CD14-positive monocyte (primary cell): Measurements from ENCODE around the gene SHISA6. TPM values are rescaled to one million over a fixed set of nuclear protein-coding genes. Genes with fewer than 3 reads are reported as not detected.

ENCODE experiments used
- DNase-seq, 3 donors: peaks; one replicate each; pipeline ENCODE4 v3.0.0-alpha.2; 2011 to 2022
- H2AFZ ChIP-seq: 2 replicates; pipeline ENCODE4 v1.6.0; 2012; ENCODE audit warnings: mild to moderate bottlenecking, low read depth, low read length, inconsistent platforms; ENCODE audit not compliant: insufficient read depth, poor library complexity, severe bottlenecking
- H3K27ac ChIP-seq, 2 donors: 1 replicate in 1 of 2; 2 replicates in 1 of 2; pipeline ENCODE4 v1.5.1; 2012 to 2013; ENCODE audit warnings: low read length in 2 of 2, control low read depth in 1 of 2, inconsistent platforms in 1 of 2, low read depth in 1 of 2, mild to moderate bottlenecking in 1 of 2
- H3K27me3 ChIP-seq, 2 donors: one replicate each; pipeline versions ENCODE4 v1.6.0 to v1.6.1; 2011 to 2013; ENCODE audit warnings: low read length in 2 of 2; ENCODE audit not compliant: control insufficient read depth in 2 of 2, insufficient read depth in 2 of 2
- H3K36me3 ChIP-seq, 2 donors: replicated peaks in 1 of 2; 1 replicate in 1 of 2; 2 replicates in 1 of 2; pipeline versions ENCODE4 v1.5.1 to v1.6.1; 2012 to 2013; ENCODE audit warnings: low read length in 2 of 2, control low read depth in 1 of 2, inconsistent platforms in 1 of 2, mild to moderate bottlenecking in 1 of 2; ENCODE audit not compliant: insufficient read depth in 2 of 2, control insufficient read depth in 1 of 2
- H3K4me1 ChIP-seq, 2 donors: 1 replicate in 1 of 2; 2 replicates in 1 of 2; pipeline versions ENCODE4 v1.5.1 to v1.6.1; 2012 to 2013; ENCODE audit warnings: low read length in 2 of 2, control low read depth in 1 of 2, inconsistent platforms in 1 of 2, mild to moderate bottlenecking in 1 of 2, moderate library complexity in 1 of 2; ENCODE audit not compliant: insufficient read depth in 2 of 2, control insufficient read depth in 1 of 2
- H3K4me2 ChIP-seq: replicated peaks from 2 replicates; pipeline ENCODE3; 2012; ENCODE audit warnings: low read length, moderate library complexity, mild to moderate bottlenecking; ENCODE audit not compliant: poor library complexity, severe bottlenecking; ENCODE audit errors: extremely low read depth
- H3K4me3 ChIP-seq, 3 experiments: fragments of 200-600 bp in 1 of 3; sonication (generic) in 1 of 3; replicated peaks in 1 of 3; 1 replicate in 2 of 3; 2 replicates in 1 of 3; pipeline ENCODE4 v1.5.1; 2011 to 2013; ENCODE audit warnings: low read length in 3 of 3, mild to moderate bottlenecking in 3 of 3, control low read depth in 2 of 3, low read depth in 2 of 3, inconsistent platforms in 1 of 3, moderate library complexity in 1 of 3
- H3K79me2 ChIP-seq: 2 replicates; pipeline ENCODE4 v1.6.0; 2012; ENCODE audit warnings: mild to moderate bottlenecking, control low read depth, inconsistent platforms, low read length, moderate library complexity; ENCODE audit not compliant: insufficient read depth
- H3K9ac ChIP-seq: 2 replicates; pipeline ENCODE4 v1.6.0; 2017; ENCODE audit warnings: low read length, mild to moderate bottlenecking; ENCODE audit not compliant: insufficient read depth, poor library complexity, severe bottlenecking
- H3K9me3 ChIP-seq, 2 donors: replicated peaks in 1 of 2; 1 replicate in 1 of 2; 2 replicates in 1 of 2; pipeline versions ENCODE4 v1.5.1 to v1.6.1; 2012 to 2013; ENCODE audit warnings: low read length in 2 of 2, control low read depth in 1 of 2; ENCODE audit not compliant: control insufficient read depth in 1 of 2, insufficient read depth in 1 of 2
- H4K20me1 ChIP-seq: 2 replicates; pipeline ENCODE4 v1.6.0; 2012; ENCODE audit warnings: mild to moderate bottlenecking, low read length, control low read depth, moderate library complexity; ENCODE audit not compliant: insufficient read depth
- H3K27ac Mint-ChIP-seq, 7 donors: one replicate each; pipeline ENCODE4 v1.8.0; 2020; ENCODE audit warnings: mild to moderate bottlenecking in 7 of 7, mixed read lengths in 7 of 7, moderate library complexity in 6 of 7, inconsistent platforms in 2 of 7
- H3K27me3 Mint-ChIP-seq, 3 donors: one replicate each; pipeline ENCODE4 v1.8.0; 2021 to 2022; ENCODE audit warnings: low read depth in 3 of 3, mild to moderate bottlenecking in 3 of 3, mixed read lengths in 3 of 3, moderate library complexity in 3 of 3, inconsistent platforms in 1 of 3
- H3K36me3 Mint-ChIP-seq, 2 donors: one replicate each; pipeline ENCODE4 v1.8.0; 2020; ENCODE audit warnings: mixed read lengths in 2 of 2, inconsistent platforms in 1 of 2, mild to moderate bottlenecking in 1 of 2
- H3K4me1 Mint-ChIP-seq: one replicate; pipeline ENCODE4 v1.8.0; 2020; ENCODE audit warnings: mild to moderate bottlenecking, mixed read lengths
- H3K4me3 Mint-ChIP-seq, 2 donors: one replicate each; pipeline ENCODE4 v1.8.0; 2020; ENCODE audit warnings: mild to moderate bottlenecking in 2 of 2, mixed read lengths in 2 of 2, moderate library complexity in 1 of 2
- H3K9me3 Mint-ChIP-seq, 7 donors: one replicate each; pipeline ENCODE4 v1.8.0; 2020 to 2022; ENCODE audit warnings: mixed read lengths in 7 of 7, mild to moderate bottlenecking in 6 of 7, moderate library complexity in 6 of 7, inconsistent platforms in 2 of 7
- WGBS: methylation state at CpG from one replicate; pipeline ENCODE4 v1.1.5; 2013; ENCODE audit warnings: missing lambda C conversion rate; ENCODE audit not compliant: insufficient coverage; 5-methylcytosine and 5-hydroxymethylcytosine counted together
- intact Hi-C, 2 donors: fragments of 100-400 bp; cut with micrococcal nuclease; formaldehyde crosslinking; loops; one replicate each; pipeline versions ENCODE4 v1.15.0 to v1.15.1; 2023
- polyA plus RNA-seq, 3 donors: library from polyadenylated mRNA; depleted of rRNA in 1 of 3; unstranded in 2 of 3; stranded (reverse) in 1 of 3; fragments of 300-500 nt in 2 of 3; fragments of >200 nt in 1 of 3; fragmentation: Illumina TruSeq in 2 of 3; gene quantifications; 1 replicate in 2 of 3; 2 replicates in 1 of 3; pipeline ENCODE4 v1.2.3, GENCODE V29; 2012 to 2021
- TF ChIP-seq, protein P1 (sequence below): fragments of 200-600 bp; IDR thresholded peaks from one replicate; pipeline ENCODE4 v1.8.0; 2022; ENCODE audit warnings: antibody characterized with exemption, mild to moderate bottlenecking

SHISA6 gene
- polyA plus RNA-seq, 3 donors = not detected

GRCh38 chr17:11387610-11388009 is 146.6 kb downstream of the SHISA6 start:
- Histone ChIP-seq H3K4me1 (no peaks in the 10 kb centered on the region), H2AFZ (no peak overlapping the region), H3K27ac (no peak overlapping the region), H3K4me3 (no peak overlapping the region), H3K27me3 (no peaks in the 10 kb centered on the region), H3K36me3 (no peaks in the 10 kb centered on the region), H3K4me2 (no peak overlapping the region), H3K79me2 (no peaks in the 10 kb centered on the region), H3K9ac (no peak overlapping the region), H3K9me3 (peaks cover 37 to 40% of the 10 kb centered on the region in 2 donors), H4K20me1 (no peaks in the 10 kb centered on the region)
- H3K9me3 Mint-ChIP-seq = peaks cover 12 to 37% (median 26%) of the 10 kb centered on the region in 7 donors
- H3K36me3 Mint-ChIP-seq = no peaks in the 10 kb centered on the region
- peaks cover 0 to 1% (median under 1%) of the 10 kb centered on the region in 3 donors for H3K27me3 Mint-ChIP-seq
- H3K4me1 Mint-ChIP-seq = no peaks in the 10 kb centered on the region
- no peak for DNase-seq
- H3K27ac Mint-ChIP-seq = peak overlapping the region in 1 of 7 donors; percentile 13
- WGBS = 80% methylated on average over 1 of the region's 2 CpGs
- TF ChIP-seq, protein P1, sequence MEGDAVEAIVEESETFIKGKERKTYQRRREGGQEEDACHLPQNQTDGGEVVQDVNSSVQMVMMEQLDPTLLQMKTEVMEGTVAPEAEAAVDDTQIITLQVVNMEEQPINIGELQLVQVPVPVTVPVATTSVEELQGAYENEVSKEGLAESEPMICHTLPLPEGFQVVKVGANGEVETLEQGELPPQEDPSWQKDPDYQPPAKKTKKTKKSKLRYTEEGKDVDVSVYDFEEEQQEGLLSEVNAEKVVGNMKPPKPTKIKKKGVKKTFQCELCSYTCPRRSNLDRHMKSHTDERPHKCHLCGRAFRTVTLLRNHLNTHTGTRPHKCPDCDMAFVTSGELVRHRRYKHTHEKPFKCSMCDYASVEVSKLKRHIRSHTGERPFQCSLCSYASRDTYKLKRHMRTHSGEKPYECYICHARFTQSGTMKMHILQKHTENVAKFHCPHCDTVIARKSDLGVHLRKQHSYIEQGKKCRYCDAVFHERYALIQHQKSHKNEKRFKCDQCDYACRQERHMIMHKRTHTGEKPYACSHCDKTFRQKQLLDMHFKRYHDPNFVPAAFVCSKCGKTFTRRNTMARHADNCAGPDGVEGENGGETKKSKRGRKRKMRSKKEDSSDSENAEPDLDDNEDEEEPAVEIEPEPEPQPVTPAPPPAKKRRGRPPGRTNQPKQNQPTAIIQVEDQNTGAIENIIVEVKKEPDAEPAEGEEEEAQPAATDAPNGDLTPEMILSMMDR = no peak
- intact Hi-C loops = no loop called here
- H3K4me3 Mint-ChIP-seq = no peak overlapping the region

- Histone ChIP-seq H3K9me3 (peaks cover 37 to 41% of the 10 kb centered on the region in 2 donors), H3K4me3 (no peak overlapping the region), H2AFZ (no peak overlapping the region), H3K27ac (no peak overlapping the region), H3K36me3 (no peaks in the 10 kb centered on the region), H4K20me1 (no peaks in the 10 kb centered on the region), H3K9ac (no peak overlapping the region), H3K4me2 (no peak overlapping the region), H3K27me3 (no peaks in the 10 kb centered on the region), H3K79me2 (no peaks in the 10 kb centered on the region), H3K4me1 (no peaks in the 10 kb centered on the region)
- intact Hi-C loops = no loop called here
- TF ChIP-seq, protein P1 = no peak
- 63% methylated on average over 6 of the region's 6 CpGs for WGBS
- Mint-ChIP-seq H3K4me3 (no peak overlapping the region), H3K27me3 (peaks cover 0 to 1% (median 0%) of the 10 kb centered on the region in 3 donors), H3K27ac (peak overlapping the region in 1 of 7 donors; percentile 7), H3K4me1 (no peaks in the 10 kb centered on the region), H3K9me3 (peaks cover 14 to 38% (median 26%) of the 10 kb centered on the region in 7 donors), H3K36me3 (no peaks in the 10 kb centered on the region)
- DNase-seq = no peak
Measured at GRCh38 chr17:11388054-11388453, 147.0 kb downstream of the SHISA6 start.
